GM20000 (cell line): ENCODE measurements around the gene GBE1.
"Not testable (repeated sequence)": the region's sequence is repeated elsewhere in the genome, so short reads cannot be mapped to it uniquely, and the experiment has no call there.

Experiments used
- DNase-seq: peaks from one replicate; pipeline ENCODE4 v3.0.0; 2012; ENCODE audit warnings: low spot score
- CTCF ChIP-seq: IDR thresholded peaks from 2 replicates; pipeline ENCODE4 v1.5.1; 2012; ENCODE audit warnings: mild to moderate bottlenecking, control low read depth; ENCODE audit errors: extremely low read depth, missing control alignments

Gene GBE1

GRCh38 chr3:81752604-81753003, 8.8 kb downstream of the GBE1 start:
- no peak for DNase-seq
- TF ChIP-seq CTCF: no peak

GRCh38 chr3:81749265-81749664, 12.2 kb downstream of the GBE1 start:
- DNase-seq: no peak
- TF ChIP-seq CTCF: no peak

- DNase-seq: not testable (repeated sequence)
Observed at GRCh38 chr3:81747280-81747679, 14.2 kb downstream of the GBE1 start.

GRCh38 chr3:81744366-81744765, 17.1 kb downstream of the GBE1 start:
- TF ChIP-seq CTCF: no peak
- no peak for DNase-seq

GRCh38 chr3:81743096-81744025, 18.1 kb downstream of the GBE1 start:
- TF ChIP-seq CTCF: no peak
- DNase-seq: no peak

- no peak for DNase-seq
- no peak for TF ChIP-seq CTCF
Observed at GRCh38 chr3:81742581-81742980, 18.9 kb downstream of the GBE1 start.

- TF ChIP-seq CTCF: no peak
- no peak for DNase-seq
Observed at GRCh38 chr3:81741216-81741615, 20.2 kb downstream of the GBE1 start.

GRCh38 chr3:81740731-81741130, 20.7 kb downstream of the GBE1 start:
- DNase-seq: no peak
- no peak for TF ChIP-seq CTCF
